Astrocyte (in vitro differentiated cells and primary cell): Measurements from ENCODE around the gene IMMP2L.

Source experiments
- CTCF ChIP-seq: IDR thresholded peaks from 2 replicates; pipeline ENCODE4 v1.5.1; 2011; ENCODE audit warnings: low read depth, mild to moderate bottlenecking, inconsistent platforms, low read length, moderate library complexity; ENCODE audit not compliant: insufficient read depth
- EZH2 ChIP-seq: IDR thresholded peaks from 2 replicates; pipeline ENCODE4 v1.6.1; 2012; ENCODE audit warnings: mild to moderate bottlenecking, low read length, inconsistent platforms; ENCODE audit not compliant: insufficient read depth

GRCh38 chr7:110801502-110801901 lies 760.8 kb downstream of the IMMP2L start:
- TF ChIP-seq CTCF (no peak), EZH2 (no peak)
